Subcutaneous preadipocyte (primary cell): ENCODE results near the gene LAT. TPM values are rescaled to one million over a fixed set of nuclear protein-coding genes. Genes with fewer than 3 reads are reported as not detected.

Source experiments
- total RNA-seq: library from RNA; depleted of rRNA; stranded (reverse); fragments of >200 nt; gene quantifications from 2 replicates; pipeline ENCODE4 v1.2.3, GENCODE V29; 2012

The LAT gene, protein sequence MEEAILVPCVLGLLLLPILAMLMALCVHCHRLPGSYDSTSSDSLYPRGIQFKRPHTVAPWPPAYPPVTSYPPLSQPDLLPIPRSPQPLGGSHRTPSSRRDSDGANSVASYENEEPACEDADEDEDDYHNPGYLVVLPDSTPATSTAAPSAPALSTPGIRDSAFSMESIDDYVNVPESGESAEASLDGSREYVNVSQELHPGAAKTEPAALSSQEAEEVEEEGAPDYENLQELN
- total RNA-seq, result 0.37 and 1.2 TPM in 2 replicates

DNA sequence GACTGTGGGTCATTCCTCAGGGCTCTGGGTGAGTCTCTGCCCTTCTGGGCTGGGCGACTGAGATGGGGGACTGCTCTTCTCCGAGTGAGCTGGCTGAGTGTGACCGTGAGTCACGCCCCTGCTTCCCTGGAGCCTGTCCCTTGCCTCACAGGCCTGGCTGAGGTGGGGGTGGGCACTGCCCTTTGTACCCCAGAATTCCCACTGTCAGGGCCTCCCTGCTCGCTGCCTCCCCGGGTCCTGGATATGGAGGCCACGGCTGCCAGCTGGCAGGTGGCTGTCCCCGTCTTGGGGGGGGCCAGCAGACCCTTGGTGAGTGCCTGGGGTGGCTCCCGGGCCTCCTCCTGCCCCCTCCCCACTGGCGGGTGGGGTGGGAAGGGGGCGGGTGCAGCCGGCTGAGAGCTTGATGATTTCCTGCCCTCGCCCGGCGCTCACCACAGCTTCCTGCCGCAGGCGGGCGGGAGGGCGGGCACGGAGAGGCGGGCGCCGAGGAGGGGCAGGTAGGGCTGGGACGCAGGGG is at the start of gene LAT:
Gene LAT (plus strand): TSS at position 434 of the 517 bp plus-strand sequence. CDS start 366 bp downstream, outside the sequence.

DNA sequence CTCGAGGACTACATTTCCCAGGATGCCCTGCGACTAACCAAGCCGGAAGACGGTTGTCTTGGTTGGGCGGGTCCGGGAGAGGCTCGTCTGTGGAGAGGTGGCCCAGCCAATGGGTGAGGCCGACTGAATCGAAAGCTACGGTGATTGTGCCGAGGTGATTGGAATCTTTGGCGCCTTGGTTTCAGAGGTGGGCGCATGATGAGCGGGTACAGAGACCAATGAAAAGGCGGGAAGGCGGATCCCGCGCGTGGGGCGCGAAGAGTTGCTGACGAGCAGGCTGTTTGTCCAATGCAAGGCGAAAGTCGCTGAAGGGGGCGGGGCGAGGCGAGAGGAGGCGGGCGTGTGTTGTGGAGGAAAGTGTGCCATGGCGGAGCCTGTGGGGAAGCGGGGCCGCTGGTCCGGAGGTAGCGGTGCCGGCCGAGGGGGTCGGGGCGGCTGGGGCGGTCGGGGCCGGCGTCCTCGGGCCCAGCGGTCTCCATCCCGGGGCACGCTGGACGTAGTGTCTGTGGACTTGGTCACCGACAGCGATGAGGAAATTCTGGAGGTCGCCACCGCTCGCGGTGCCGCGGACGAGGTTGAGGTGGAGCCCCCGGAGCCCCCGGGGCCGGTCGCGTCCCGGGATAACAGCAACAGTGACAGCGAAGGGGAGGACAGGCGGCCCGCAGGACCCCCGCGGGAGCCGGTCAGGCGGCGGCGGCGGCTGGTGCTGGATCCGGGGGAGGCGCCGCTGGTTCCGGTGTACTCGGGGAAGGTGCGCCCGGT is 34.0 kb upstream of the LAT start, which contains the start of gene NFATC2IP:
Gene NFATC2IP (plus strand): TSS at position 290 of the 762 bp plus-strand sequence. CDS start 75 bp downstream, at position 365.

DNA sequence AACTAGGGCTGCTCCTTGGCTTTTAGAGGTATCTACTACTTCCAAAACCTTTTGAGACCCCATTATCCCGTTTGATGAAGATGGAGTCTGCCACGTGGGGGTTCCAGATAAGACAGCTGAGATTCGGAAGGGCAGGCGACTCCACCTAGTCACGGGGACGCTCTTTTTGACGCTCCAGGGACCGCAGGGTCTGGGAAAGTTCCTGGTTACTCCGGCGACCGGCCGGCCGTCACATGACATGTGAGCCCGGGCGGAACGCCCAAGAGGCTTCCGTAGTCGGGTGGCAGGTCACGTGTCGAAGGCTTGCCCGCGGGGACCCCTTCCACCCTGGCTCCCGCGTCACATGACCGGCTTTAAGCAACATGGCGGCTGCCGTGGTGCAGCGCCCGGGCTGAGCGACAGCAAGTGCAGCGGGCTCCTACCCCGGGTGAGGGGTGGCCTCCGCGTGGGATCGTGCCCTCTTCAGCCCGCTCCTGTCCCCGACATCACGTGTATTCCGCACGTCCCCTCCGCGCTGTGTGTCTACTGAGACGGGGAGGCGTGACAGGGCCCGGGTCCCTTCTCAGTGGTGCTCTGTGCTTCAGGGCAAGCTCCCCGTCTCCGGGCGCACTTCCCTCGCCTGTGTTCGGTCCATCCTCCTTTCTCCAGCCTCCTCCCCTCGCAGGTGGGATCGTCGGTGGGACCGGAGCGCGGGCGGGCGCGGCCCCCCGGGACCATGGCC is 10.3 kb upstream of the LAT start, which contains the start of gene SPNS1:
Gene SPNS1 (plus strand): TSS at position 342 of the 721 bp plus-strand sequence. CDS start 374 bp downstream, at position 716.

Other genes with a start within 250 kb of the LAT start
- 2.2 and 2.7 TPM in 2 replicates for gene NPIPB9, start 233.3 kb upstream of the LAT start, total RNA-seq
- 42.6 and 50.2 TPM in 2 replicates for gene ATXN2L, start 162.1 kb upstream of the LAT start, total RNA-seq
- 125 and 139 TPM in 2 replicates for gene TUFM, start 138.7 kb upstream of the LAT start, total RNA-seq
- gene SH2B1, start 121.2 kb upstream of the LAT start, total RNA-seq, result 10.7 and 19.4 TPM in 2 replicates
- gene ATP2A1, start 106.6 kb upstream of the LAT start, total RNA-seq, result 0.20 and 0.37 TPM in 2 replicates
- gene RABEP2, start 59.8 kb upstream of the LAT start, total RNA-seq, result 17.3 and 20.5 TPM in 2 replicates
- not detected in 2 replicates for gene CD19, start 53.1 kb upstream of the LAT start, total RNA-seq
- gene NFATC2IP, start 34.1 kb upstream of the LAT start, total RNA-seq, result 20.2 and 29.3 TPM in 2 replicates
- 35.3 and 43.0 TPM in 2 replicates for gene SPNS1, start 10.3 kb upstream of the LAT start, total RNA-seq